NOMO-1 treated with dmso at 0.1 percent for 144 hours (cell line): ENCODE results near the gene ZNF20.
"Not testable (repeated sequence)": the region's sequence is repeated elsewhere in the genome, so short reads cannot be mapped to it uniquely, and the experiment has no call there.

Experiments
- DNase-seq: peaks from one replicate; lab custom pipeline; 2025; ENCODE audit not compliant: unreplicated experiment; lab: John Stamatoyannopoulos, UW

The ZNF20 gene

GRCh38 chr19:12113121-12113520, 27.0 kb downstream of the ZNF20 start:
- no peak for DNase-seq

GRCh38 chr19:12112701-12113100, 27.4 kb downstream of the ZNF20 start:
- DNase-seq: no peak

- no peak for DNase-seq
Observed at GRCh38 chr19:12111943-12112637, 28.1 kb downstream of the ZNF20 start.

- DNase-seq: no peak
Observed at GRCh38 chr19:12111176-12111575, 29.0 kb downstream of the ZNF20 start.

- not testable (repeated sequence) for DNase-seq
Observed at GRCh38 chr19:12103909-12104308, 36.2 kb downstream of the ZNF20 start.

GRCh38 chr19:12098040-12098439, 42.1 kb downstream of the ZNF20 start:
- no peak for DNase-seq

GRCh38 chr19:12095111-12095790, 44.9 kb downstream of the ZNF20 start:
- no peak for DNase-seq

GRCh38 chr19:12093777-12094176, 46.4 kb downstream of the ZNF20 start:
- no peak for DNase-seq

GRCh38 chr19:12092956-12093355, 47.2 kb downstream of the ZNF20 start:
- no peak for DNase-seq

- DNase-seq: no peak
Observed at GRCh38 chr19:12092065-12092867, 47.9 kb downstream of the ZNF20 start.

- no peak for DNase-seq
Observed at GRCh38 chr19:12090807-12091206, 49.3 kb downstream of the ZNF20 start.

GRCh38 chr19:12085074-12085818, 54.9 kb downstream of the ZNF20 start:
- no peak for DNase-seq

- not testable (repeated sequence) for DNase-seq
Observed at GRCh38 chr19:12083336-12083735, 56.8 kb downstream of the ZNF20 start.
